H1 (cell line): ENCODE results near the gene HSF5. TPM values are rescaled to one million over a fixed set of nuclear protein-coding genes. Genes with fewer than 3 reads are reported as not detected.

ENCODE experiments used
- TCF12 ChIP-seq: IDR thresholded peaks from 2 replicates; pipeline ENCODE4 v1.6.1; 2011; ENCODE audit warnings: low read depth, mild to moderate bottlenecking, low read length
- ZNF274 ChIP-seq: IDR thresholded peaks from 2 replicates; pipeline ENCODE4 v1.7.0; 2012; ENCODE audit warnings: low read length, borderline replicate concordance; ENCODE audit errors: extremely low read depth
- polyA plus RNA-seq, 7 experiments: library from polyadenylated mRNA; depleted of rRNA in 3 of 7; stranded (reverse) in 5 of 7; unstranded in 2 of 7; fragments of >200 nt in 5 of 7; fragments of 200-250 nt in 2 of 7; gene quantifications; 1 replicate in 5 of 7; 2 replicates in 1 of 7; 4 replicates in 1 of 7; pipeline versions ENCODE4 v1.2.1 to v1.2.3, GENCODE V29; 2011 to 2013; ENCODE audit warnings: missing spikeins in 2 of 7, mixed read lengths in 2 of 7
- total RNA-seq: library from RNA; stranded (reverse); fragmentation: NEBNext Ultra II Directional; extraction: Animal tissue kit (Norgen Biotek cat#: 25700); gene quantifications from 2 replicates; pipeline ENCODE4 v1.2.1, GENCODE V29; 2021

The HSF5 gene
- total and polyA plus RNA-seq, 2 of the 8 experiments (the other 6 are each of a cell fraction or from before 2014, with no cell fraction given) = not detected

GRCh38 chr17:58514770-58515157, 26.6 kb upstream of the HSF5 start (continued):
- 0 out of 2 replicates have a peak, but pooled peaks have one; percentile 26 for TF ChIP-seq TCF12
- no peak for TF ChIP-seq ZNF274
- TF ChIP-seq, all 59 proteins: peak for 5
